Measurements from ENCODE around the gene NLGN1. TPM values are rescaled to one million over a fixed set of nuclear protein-coding genes. Genes with fewer than 3 reads are reported as not detected.

Gene NLGN1
- total and polyA plus RNA-seq, 2 of the 8 experiments (the other 6 are each of a cell fraction or from before 2014, with no cell fraction given) = 7.8 to 14.8 TPM

- H4K5ac ChIP-seq (ENCODE audit: insufficient read length, low read depth, low read length) = no peak overlapping the region
- no peak overlapping the region for H2BK120ac ChIP-seq (replicated peaks; ENCODE audit: low read depth, low read length)
- no peak overlapping the region for H3K27ac ChIP-seq (ENCODE audit: low read depth, low read length)
- H3K79me2 ChIP-seq (ENCODE audit: control insufficient read depth in 1 of 2, insufficient read depth in 2 of 2, low read length in 2 of 2) = no peaks in the 10 kb centered on the region
- H2BK15ac ChIP-seq (ENCODE audit: low read length) = no peak overlapping the region
- H2AFZ ChIP-seq (ENCODE audit: low read length) = no peak overlapping the region
- H3K23ac ChIP-seq (ENCODE audit: insufficient read length) = no peak overlapping the region
- H3K23me2 ChIP-seq (ENCODE audit: low read depth, low read length) = no peaks in the 10 kb centered on the region
- no peak overlapping the region for H3K4ac ChIP-seq (replicated peaks; ENCODE audit: insufficient read length, low read depth, low read length)
- H3K4me2 ChIP-seq (ENCODE audit: insufficient read depth in 1 of 2, low read depth in 2 of 2, low read length in 2 of 2) = no peak overlapping the region
- no peaks in the 10 kb centered on the region for H3K9me3 ChIP-seq (ENCODE audit: insufficient read depth in 2 of 2, low read depth in 1 of 2, low read length in 1 of 2)
- CTCF ChIA-PET (ENCODE audit: partially characterized antibody) = interaction anchor here (0.7 kb wide), 1 partner anchor 26 kb away, joined by 3 read pairs; no protein-coding TSS in a partner anchor
- H3K18ac ChIP-seq (ENCODE audit: extremely low read depth, low read length) = no peak overlapping the region
- no peak overlapping the region for H3K56ac ChIP-seq (replicated peaks; ENCODE audit: insufficient read length, low read depth, low read length)
- no peak overlapping the region for H4K8ac ChIP-seq (ENCODE audit: extremely low read depth, insufficient read depth, low read length)
- no peaks in the 10 kb centered on the region for H3K27me3 ChIP-seq (replicated peaks in 1 of 4; ENCODE audit: control insufficient read depth in 3 of 4, extremely low read depth in 1 of 4, insufficient read depth in 3 of 4, low read length in 3 of 4)
- no peaks in the 10 kb centered on the region for H3K79me1 ChIP-seq (ENCODE audit: low read depth, low read length)
- H2BK12ac ChIP-seq (ENCODE audit: low read depth, low read length) = no peak overlapping the region
- no peak overlapping the region for H4K91ac ChIP-seq (replicated peaks; ENCODE audit: insufficient read length, low read length)
- POLR2A ChIA-PET (ENCODE audit: partially characterized antibody) = no interaction called here
- DNase-seq (ENCODE audit: low read depth in 1 of 2, low spot score in 2 of 2) = no peak
- no peaks in the 10 kb centered on the region for H4K20me1 ChIP-seq (replicated peaks in 1 of 2; ENCODE audit: control insufficient read depth in 1 of 2, insufficient read depth in 2 of 2, low read length in 2 of 2)
- no peak for TF ChIP-seq BACH1 (IDR thresholded peaks at IDR 0.05; ENCODE audit: low read length)
- no peak for TF ChIP-seq USF2 (IDR thresholded peaks at IDR 0.05; ENCODE audit: low read length)
- TF ChIP-seq NANOG (IDR thresholded peaks at IDR 0.05; ENCODE audit: insufficient read depth, low read depth, low read length, poor library complexity, severe bottlenecking) = no peak
- TF ChIP-seq SAP30 (IDR thresholded peaks at IDR 0.05; ENCODE audit: insufficient read depth, insufficient replicate concordance, low read length) = no peak
- TF ChIP-seq ATF3 (IDR thresholded peaks at IDR 0.05; ENCODE audit: insufficient read depth, low read depth, low read length) = no peak
- TF ChIP-seq TEAD4 (IDR thresholded peaks at IDR 0.05; ENCODE audit: low read depth, low read length) = no peak
- no peak for TF ChIP-seq TAF1 (IDR thresholded peaks at IDR 0.05; ENCODE audit: low read depth, low read length)
- peaks cover 0 to 2% (median under 1%) of the 10 kb centered on the region in 4 experiments; a peak in 1 of 7 replicates for H3K4me1 ChIP-seq (replicated peaks in 1 of 4; ENCODE audit: control insufficient read depth in 3 of 4, insufficient read depth in 4 of 4, low read length in 3 of 4)
- H3K36me3 ChIP-seq (ENCODE audit: control insufficient read depth in 2 of 4, insufficient read depth in 4 of 4, low read length in 3 of 4) = no peaks in the 10 kb centered on the region; a peak in 1 of 8 replicates
- FAIRE-seq = no peak
- no peak overlapping the region for H3K14ac ChIP-seq (ENCODE audit: insufficient read length)
- 82% methylated on average over 1 of the region's 1 CpG; no CpG with 5 or more reads in 1 of the 2 experiments for WGBS, 2 experiments (ENCODE audit: extremely low coverage in 1 of 2, insufficient coverage in 1 of 2, insufficient read length in 1 of 2, insufficient replicate concordance in 2 of 2, low coverage in 1 of 2, low lambda C conversion rate in 2 of 2, missing lambda C conversion rate in 1 of 2)
- H2BK5ac ChIP-seq (ENCODE audit: low read depth, low read length) = no peak overlapping the region
- no peak overlapping the region for H2AK5ac ChIP-seq (ENCODE audit: low read depth, low read length)
- H3K9ac ChIP-seq (replicated peaks in 1 of 4; ENCODE audit: extremely low read depth in 1 of 4, low read depth in 3 of 4, low read length in 3 of 4) = no peak overlapping the region
- no peak overlapping the region for H2BK20ac ChIP-seq (ENCODE audit: low read length)
- H3K4me3 ChIP-seq (ENCODE audit: extremely low read depth in 1 of 4, insufficient read depth in 2 of 4, low read depth in 3 of 4, low read length in 4 of 4) = no peak overlapping the region
These were observed 535.6 kb downstream of the NLGN1 start for GRCh38 chr3:173933113-173933512.
